GM18502 (cell line): ENCODE measurements around the gene MRPL28.
"Not testable (repeated sequence)": the region's sequence is repeated elsewhere in the genome, so short reads cannot be mapped to it uniquely, and the experiment has no call there.

Source experiments
- ATAC-seq: cut with Tn5 transposase; IDR thresholded peaks from one replicate; pipeline ENCODE4 v1.9.1; 2021; ENCODE audit warnings: mild to moderate bottlenecking; ENCODE audit not compliant: unreplicated experiment, poor library complexity

Gene MRPL28

DNA sequence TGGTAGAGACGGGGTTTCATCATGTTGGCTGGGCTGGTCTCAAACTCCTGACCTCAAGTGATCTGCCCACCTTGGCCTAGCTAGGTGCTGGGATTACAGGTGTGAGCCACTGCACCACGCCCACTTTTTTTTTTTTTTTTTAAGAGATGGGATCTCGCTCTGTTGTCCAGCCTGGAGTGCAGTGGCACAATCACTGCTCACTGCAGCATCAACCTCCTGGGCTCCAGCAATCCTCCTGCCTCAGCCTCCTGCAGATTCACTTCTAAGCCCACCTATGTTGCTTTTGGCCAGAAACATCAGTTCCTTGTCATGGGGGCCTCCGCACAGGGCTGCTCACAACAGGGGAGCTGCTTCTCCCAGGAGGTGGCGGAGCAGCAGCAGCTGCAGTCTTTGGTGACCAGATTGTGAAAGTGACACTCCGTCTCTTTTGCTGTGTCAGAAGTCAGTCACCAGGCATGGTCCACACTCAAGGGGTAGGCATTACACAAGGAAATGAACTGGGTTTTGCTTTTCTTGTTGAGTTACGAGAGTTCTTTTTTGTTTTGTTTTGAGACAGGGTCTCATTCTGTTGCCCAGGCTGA lies 22.2 kb upstream of the MRPL28 start:
- no peak for ATAC-seq

DNA sequence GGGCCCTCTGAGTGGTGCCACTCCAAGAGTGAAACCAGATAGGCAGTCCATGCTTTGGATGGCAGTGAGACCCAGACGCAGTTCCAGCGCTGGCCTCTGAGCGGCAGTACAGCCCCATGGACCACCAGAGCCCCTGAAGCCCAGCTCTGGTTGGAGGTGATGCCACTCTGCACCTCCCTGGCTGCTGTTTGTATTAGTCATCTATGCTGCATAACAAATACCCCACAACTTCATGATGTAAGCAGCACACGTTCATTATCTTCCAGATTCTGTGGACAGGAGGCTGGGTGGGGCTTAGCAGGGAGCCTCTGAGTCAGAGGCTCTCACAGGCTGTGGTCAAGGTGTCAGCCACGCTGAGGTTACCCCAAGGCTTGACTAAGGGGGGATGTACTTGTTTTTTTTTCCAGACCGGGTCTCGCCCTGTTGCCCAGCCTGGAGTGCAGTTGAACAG lies 21.6 kb upstream of the MRPL28 start:
- no peak for ATAC-seq

DNA sequence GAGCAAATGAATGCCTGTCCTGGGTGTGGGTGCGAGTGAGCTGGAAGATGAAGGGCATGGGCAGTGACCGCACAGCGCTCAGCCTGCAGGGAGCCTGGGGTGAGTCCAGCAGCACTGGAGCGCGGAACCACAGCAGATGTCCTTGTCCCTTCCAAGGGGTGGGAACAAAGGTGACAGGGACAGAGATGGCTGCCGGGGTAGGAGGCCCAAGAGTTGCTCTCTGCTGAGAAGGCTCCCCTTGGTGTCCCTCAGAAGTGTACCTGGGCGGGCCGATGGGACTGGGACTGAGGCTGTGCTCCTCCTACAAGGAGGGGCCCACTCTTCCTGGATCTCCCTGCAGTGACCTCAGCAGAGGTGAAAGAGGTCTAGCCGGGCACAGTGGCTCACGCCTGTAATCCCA lies 19.0 kb upstream of the MRPL28 start:
- no peak for ATAC-seq

DNA sequence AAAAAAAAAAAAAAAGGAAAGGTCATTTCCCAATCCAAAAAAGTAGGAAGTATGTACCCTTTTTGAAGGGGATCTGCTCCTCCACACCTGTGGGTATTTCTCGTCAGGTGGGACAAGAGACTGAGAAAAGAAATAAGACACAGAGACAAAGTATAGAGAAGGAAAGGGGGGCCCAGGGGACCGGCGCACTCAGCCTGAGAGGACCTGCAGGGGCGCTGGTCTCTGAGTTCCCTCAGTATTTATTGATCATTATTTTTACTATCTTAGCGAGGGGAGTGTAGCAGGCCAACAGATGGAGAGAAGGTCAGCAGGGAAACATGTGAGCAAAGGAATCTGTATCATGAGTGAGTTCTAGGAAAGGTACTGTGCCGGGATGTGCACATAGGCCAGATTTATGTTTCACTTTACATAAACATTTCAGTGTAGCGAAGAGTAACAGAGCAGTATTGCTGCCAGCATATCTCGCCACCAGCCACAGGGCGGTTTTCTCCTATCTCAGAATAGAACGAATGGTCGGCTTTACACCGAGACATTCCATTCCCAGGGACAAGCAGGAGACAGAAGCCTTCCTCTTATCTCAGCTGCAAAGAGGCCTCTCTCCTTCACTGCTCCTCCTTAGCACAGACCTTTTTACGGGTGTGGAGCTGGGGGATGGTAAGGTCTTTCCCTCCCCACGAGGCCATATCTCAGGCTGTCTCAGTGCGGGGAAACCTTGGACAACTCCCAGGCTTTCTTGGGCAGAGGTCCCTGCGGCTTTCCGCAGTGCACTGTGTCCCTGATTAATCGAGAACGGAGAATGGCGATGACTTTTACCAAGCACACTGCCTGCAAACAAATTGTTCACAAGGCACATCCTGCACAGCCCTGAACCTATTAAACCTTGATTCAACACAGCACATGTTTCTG lies 17.7 kb upstream of the MRPL28 start:
- ATAC-seq = not testable (repeated sequence)

DNA sequence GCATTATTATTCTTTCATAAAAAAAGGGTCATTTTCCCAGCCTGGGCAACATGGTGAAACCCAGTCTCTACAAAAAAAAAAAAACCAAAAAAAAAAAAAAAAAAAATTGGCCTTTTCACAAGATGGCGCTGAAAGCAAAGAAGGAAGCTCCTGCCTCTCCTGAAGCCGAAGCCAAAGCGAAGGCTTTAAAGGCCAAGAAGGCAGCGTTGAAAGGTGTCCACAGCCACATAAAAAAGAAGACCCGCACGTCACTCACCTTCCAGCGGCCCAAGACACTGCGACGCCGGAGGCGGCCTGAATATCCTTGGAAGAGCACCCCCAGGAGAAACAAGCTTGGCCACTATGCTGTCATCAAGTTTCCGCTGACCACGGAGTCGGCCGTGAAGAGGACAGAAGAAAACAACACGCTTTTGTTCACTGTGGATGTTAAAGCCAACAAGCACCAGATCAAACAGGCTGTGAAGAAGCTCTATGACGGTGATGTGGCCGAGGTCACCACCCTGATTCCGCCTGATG lies 16.4 kb upstream of the MRPL28 start:
- no peak for ATAC-seq

DNA sequence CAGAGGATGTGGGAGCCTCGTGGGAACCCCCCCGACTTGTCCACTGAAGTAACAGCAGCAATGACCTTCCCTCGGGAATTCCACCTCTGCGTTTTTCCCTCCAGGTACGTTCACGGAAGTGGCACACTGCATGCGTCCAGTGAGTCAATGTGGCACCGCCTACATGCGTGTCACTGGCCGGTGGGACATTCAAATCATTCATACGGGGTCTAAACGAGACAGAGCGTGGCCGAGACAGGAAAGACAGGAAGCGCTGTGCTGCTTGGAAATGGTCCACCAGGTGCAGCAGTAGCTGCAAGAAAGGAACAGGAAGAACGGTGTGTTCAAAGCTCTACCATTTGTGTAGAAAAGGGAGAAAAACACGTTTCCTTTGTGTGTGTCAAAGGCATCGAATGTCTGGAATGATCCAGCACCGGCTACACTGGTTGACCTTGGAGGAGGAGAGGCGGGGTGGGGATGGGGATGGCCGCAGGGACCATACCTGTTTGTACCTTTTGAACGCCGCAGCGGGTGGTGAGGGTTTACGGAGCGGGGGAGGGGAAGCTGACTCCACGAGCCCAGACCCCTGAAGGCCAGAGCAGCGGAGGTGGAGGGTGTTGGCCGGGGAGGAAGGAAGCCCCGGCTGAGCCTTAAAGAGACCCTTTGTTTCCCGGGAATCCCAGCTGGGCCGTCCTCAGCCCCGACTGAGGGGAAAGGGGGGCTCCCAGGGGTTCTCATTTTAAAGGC lies 13.2 kb upstream of the MRPL28 start:
- no peak for ATAC-seq

DNA sequence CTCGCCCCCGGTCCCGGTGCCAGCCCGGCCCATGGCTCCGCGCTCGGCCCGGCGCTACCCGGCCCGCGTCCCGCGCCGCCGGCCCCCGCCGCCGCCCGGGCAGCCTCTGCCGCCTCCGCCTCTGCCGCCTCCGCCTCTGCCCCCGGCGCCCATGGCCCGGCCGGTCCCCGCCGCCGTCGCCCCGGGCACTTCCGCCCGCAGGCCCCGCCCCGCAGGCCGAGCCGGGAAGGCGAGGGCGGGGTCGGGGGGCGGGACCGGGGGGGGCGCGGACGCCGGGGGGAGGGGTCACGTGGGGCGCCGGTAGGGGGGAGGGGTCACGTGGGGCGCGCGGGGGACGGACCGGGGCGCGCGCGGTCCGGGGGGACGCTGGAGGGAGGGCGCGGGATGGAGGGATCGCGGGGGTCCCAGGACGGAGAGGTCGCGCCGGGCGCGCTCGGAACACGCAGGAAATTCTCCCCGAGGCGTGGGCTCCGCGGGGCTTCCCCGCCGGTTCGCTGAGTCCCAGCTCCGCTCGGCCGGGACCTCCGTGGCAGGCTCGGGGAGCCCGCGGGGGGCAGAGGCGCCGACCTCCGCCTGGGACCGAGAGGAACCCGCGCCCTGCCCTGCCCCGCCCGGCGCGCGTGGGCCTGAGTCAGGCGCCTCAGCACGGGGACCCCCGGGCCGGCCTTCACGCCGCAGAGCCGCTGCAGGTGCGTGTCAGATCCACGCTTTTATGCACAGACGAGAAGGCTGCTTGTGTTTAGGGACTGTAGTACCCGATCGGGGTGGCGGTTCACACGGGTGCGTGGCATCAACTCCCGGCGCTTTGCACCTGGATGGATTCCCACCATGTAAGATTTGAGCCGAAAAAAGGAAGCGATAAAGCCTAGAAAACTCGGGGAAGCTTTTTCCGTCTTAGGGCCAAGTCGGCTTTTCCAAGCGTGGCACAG lies 11.7 kb upstream of the MRPL28 start, which contains the start of gene PGAP6:
Gene PGAP6, minus strand, starts transcription at position 190 of the 929 bp plus-strand sequence. Its CDS starts 157 bp downstream, at position 33.
- peak; percentile 64 for ATAC-seq

DNA sequence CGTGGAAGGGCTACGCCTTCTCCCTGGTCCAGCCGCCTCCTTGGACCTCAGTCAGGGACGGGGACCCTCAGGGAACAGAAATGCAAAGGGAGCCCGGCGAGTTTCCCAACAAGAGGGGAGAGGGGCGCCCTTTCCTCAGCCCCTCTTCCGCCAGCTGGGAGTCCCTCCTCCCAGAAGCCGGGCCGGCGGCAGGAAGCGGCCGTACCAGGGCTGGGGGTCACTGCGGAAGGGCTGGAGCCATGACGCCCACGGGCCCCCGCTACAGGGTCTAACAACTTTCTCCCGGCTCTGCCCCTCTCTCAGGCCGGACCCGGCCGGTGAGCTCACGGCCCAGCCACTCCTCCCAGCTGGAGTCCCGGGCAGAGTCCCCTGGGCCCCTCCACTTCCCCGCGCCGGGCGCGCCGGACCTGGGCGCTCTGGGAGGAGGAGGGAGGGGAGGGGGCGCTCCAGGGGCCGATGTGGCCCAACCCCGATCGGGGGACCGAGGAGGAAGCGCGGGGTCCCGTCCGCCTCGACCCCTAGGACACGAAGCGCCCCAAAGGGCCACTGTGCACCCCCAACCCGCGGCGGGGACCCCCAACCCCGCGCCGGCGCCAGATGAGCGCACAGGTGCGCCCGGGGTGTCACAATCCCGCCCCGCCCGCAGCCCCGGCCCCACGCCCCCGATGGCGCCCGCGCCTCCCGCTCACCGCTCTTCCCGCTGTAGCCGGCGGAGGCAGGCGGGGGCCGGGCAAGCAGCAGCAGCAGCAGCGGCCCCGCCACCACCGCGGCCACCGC lies 10.9 kb upstream of the MRPL28 start:
- ATAC-seq = peak; percentile 11

DNA sequence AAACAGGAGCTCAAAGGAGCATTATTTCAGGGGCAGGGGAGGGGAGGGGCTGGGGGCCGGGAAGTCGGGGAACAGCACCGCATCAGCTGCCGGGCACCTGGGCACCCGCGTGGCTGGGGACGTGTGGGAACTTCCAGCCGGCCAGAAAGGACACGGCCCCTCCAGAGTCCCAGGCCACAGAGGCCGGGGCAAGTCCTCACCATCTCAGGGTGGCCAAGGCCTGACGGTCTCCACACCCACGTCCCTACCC lies 10.3 kb upstream of the MRPL28 start:
- ATAC-seq = no peak

DNA sequence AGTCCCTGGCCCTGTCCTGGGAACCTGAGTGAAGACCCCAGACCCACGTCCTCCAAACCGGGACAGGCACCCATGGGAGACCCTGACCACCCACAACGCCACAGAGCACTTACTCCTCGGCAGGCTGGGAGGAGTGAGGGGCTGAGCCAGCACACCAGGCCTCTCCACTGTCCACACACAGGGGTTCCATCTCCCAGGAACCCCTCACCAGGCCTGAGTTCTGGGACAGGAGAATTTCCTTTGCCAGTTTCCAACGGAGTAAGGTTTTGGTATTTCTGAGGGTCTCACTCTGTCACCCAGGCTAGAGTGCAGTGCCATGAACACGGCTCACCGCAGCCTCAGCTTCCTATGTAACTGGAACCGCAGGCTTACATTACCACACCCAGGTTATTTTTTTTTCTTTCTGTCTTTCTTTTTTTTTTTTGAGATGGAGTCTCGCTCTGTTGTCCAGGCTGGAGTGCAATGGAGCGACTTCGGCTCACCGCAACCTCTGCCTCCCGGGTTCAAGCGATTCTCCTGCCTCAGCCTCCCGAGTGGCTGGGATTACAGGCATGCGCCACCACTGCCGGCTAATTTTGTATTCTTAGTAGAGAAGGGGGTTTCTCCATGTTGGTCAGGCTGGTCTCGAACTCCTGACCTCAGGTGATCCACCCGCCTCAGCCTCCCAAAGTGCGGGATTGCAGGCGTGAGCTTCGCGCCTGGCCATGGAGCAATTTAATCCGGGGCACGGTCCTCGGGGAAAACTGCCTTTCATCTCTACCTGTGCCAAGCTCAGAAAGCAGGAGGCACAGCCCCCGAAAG lies 9.8 kb upstream of the MRPL28 start:
- no peak for ATAC-seq

DNA sequence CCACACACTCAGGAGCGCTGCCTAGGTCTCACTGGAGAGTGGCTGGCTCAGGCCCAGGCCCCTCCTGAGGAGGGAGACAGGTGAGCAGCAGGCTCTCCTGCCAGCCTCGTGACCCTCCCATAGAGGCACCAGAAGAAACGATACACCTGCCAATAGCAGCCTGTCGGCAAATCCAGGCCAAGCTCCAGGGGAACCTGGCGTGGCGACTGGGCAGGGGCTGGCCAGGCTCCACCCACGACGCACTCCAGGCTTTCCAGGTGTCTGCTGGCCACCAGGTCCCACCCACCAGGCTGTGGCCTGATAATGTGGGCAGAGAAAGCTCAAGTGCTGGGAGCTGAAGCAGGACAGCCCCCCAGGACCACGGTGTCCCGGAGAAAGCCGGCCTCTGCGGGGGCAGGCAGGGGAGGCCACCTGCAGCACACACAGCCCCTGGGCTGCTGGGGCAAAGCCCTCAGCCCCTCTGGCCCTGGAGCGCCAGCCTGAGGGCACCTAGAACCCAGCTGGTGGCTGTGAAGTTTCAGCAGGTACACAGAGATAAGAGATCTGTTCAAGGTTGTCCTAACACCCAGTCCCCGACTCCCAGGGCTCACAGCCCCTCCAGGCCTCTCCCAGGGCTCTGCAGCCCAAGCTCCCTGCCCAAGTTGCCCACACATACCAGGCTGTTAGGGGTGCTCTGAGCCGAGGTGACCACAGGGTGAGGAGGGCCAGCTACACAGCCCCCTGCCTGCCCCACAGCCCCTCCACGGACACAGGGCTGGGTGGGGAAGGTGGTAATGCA lies 9.0 kb upstream of the MRPL28 start:
- no peak for ATAC-seq

DNA sequence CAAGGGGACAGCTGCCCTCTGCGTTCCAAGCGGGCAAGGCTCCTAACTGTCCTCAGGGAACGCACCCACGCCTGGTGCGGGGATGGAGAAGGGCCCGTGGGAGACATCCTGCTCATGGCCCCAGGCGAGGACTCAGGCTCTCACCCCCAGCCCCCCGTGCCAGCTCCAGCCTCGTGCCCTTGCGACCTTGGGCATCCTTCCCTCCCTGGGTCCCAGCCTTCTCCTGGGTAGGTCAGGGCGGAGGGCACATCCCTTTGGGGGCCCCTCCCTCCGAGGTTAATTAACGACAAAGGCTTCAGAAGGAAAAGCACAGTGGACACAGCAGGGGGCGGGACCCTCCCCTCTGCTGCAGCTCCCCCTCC lies 8.5 kb upstream of the MRPL28 start:
- ATAC-seq = no peak

DNA sequence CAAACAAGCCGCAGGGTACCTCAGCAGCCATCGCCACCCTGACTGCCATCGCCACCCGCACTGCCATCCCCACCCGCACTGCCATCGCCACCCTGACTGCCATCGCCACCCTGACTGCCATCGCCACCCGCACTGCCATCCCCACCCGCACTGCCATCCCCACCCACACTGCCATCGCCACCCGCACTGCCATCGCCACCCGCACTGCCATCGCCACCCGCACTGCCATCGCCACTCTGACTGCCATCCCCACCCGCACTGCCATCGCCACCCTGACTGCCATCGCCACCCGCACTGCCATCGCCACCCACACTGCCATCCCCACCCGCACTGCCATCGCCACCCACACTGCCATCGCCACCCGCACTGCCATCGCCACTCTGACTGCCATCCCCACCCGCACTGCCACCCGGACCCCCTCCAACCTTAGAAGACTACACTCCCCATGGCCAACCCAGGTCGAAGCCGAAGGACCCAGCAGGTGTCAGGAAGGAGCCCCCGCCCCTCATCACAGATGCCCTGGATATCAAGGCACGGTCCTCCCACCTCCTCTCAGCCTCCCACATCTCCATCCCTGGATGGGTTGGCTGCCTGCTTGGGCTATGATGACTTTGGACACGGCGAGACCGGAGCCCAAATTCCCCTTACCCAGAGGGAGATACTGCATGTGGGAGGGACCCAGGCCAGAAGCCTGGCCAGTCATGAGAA lies 7.9 kb upstream of the MRPL28 start:
- ATAC-seq = not testable (repeated sequence)

DNA sequence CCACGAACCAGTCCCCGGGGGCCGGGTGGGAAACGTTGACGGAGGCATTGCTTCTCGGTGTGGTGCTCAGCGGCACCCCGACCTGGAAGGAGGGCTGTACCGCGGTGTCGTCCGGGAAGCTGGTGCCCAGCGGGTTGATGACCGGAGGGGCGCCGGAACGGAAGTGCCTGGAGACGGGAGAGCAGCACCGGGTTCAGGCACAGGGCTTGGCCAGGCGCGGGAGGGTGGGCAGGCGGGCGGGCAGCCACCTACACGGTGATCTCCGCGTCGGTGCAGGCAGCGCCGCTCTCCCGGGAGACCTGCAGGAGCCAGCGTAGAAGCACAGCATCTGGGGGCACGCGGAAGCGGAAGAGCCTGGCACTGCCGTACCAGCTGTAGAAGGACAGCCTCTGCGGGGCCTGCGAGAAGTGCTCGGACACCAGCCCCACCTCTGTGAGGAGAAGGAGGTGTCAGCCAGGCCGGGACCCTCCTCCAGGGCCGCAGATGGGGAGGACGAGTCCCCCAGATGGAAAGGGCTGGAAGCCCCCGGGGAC lies 7.1 kb upstream of the MRPL28 start:
- no peak for ATAC-seq

DNA sequence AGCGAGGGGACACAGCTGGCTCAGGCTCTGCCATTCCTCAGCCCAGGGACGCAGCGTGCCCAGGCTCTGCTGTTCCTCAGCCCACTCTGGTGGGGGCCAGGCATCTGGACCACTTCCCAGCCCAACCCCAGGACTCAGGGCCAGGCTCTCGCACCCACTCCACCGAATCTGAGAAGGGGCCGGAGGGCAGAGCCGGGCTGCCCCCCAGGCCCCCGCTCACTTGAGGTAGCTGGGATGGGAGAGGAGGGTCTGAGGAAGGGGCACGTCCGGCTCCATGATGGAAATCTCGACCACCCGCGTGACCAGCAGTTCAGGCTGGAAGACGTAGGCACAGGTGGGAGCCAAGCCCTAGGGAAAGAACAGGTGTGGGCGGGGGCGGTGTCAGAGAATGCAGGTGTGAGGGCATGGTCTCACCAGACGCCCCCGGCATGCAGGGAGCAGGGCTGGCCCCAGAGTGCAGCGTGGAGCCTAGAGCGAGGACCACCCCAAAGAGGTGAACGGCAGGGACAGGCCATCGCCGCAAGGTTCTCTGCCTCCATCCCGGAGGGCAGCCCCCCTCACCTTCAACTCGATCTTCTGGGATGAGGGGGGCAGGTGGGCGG lies 6.6 kb upstream of the MRPL28 start:
- no peak for ATAC-seq

DNA sequence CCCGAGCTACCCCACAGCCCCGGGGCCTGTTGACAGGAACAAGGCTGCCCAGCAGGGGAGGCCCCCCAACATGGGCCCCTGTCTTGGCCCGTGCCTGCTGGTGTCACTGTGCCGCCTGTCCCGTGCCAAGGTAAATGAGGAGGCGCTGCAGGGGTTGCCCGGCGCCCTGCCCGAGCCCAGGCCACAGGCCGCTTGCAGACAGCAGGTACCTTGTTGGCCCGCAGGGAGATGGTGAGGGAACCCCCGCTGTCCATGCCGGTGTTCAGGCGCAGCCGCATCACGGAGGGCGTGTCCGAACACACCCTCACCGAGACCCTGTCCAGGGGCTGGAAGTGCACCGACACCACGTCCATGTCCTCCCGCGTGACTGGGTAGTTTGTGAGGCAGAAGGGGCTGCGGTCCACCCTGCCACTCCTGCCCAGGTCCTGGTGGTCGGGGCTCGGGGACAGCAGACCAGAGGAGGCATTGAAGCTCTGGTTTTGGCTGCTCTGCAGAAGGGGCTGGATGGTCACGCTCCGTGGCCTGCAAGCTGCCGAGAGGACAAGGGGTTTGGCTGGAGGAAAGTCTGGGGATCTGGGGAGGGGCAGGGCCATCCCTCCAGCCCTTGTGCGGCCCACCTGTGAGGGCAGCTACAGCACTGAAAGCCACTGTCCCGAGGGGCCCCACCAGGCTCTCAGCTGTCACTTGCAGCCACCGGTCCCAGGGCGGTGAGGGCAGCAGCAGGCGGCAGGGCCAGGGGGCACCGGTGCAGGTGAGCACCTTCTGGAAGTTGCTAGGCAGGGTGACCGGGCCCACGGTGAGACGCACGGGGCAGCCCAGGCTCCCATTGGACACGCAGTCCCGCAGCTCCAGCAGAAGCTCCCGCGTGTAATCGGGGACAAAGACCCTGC lies 5.8 kb upstream of the MRPL28 start:
- no peak for ATAC-seq
